Vagina (tissue), 2 donors: ENCODE data around the gene TCP11L2. TPM values are rescaled to one million over a fixed set of nuclear protein-coding genes. Genes with fewer than 3 reads are reported as not detected.
A peak's percentile ranks its signal among the peaks of the same experiment; 100 is the strongest.

ENCODE experiments used
- DNase-seq, 2 donors: peaks; one replicate each; pipeline ENCODE4 v3.0.0-alpha.2; 2017; ENCODE audit errors: extremely low spot score in 2 of 2
- H3K27ac ChIP-seq: fragments of 200-600 bp; sonication (generic); one replicate; pipeline ENCODE4 v1.5.1; 2019
- H3K27me3 ChIP-seq: fragments of 200-600 bp; sonication (generic); one replicate; pipeline ENCODE4 v1.5.1; 2019
- H3K36me3 ChIP-seq, 2 donors: fragments of 200-600 bp; sonication (generic); one replicate each; pipeline ENCODE4 v1.5.1; 2017 to 2019
- H3K4me1 ChIP-seq: fragments of 200-600 bp; sonication (generic); one replicate; pipeline ENCODE4 v1.5.1; 2019
- H3K4me3 ChIP-seq, 2 donors: fragments of 200-600 bp; sonication (generic); 1 replicate in 1 of 2; 2 replicates in 1 of 2; pipeline ENCODE4 v1.5.1; 2016 to 2019
- H3K9me3 ChIP-seq: fragments of 200-600 bp; sonication (generic); one replicate; pipeline ENCODE4 v1.5.1; 2019
- CTCF ChIP-seq, 3 experiments: fragments of 450-650 bp in 2 of 3; fragments of 200-600 bp in 1 of 3; sonication (generic) in 1 of 3; IDR thresholded peaks; one replicate each; pipeline ENCODE4 v1.5.1; 2017 to 2019; ENCODE audit warnings: antibody characterized with exemption in 3 of 3, mild to moderate bottlenecking in 2 of 3, moderate library complexity in 2 of 3
- POLR2A ChIP-seq, 2 donors: fragments of 450-650 bp; IDR thresholded peaks; one replicate each; pipeline ENCODE4 v1.6.1; 2017; ENCODE audit warnings: antibody characterized with exemption in 2 of 2, mild to moderate bottlenecking in 2 of 2, moderate library complexity in 2 of 2
- POLR2AphosphoS5 ChIP-seq, 2 donors: sonication (generic); formaldehyde crosslinking; IDR thresholded peaks; one replicate each; pipeline ENCODE4 v1.9.0; 2017; ENCODE audit warnings: antibody characterized with exemption in 2 of 2, mild to moderate bottlenecking in 2 of 2, low read depth in 1 of 2; ENCODE audit not compliant: insufficient read depth in 1 of 2
- intact Hi-C: fragments of 100-400 bp; cut with DNase I; formaldehyde crosslinking; loops from one replicate; pipeline ENCODE4 v1.15.1; 2023
- total RNA-seq: library from RNA; depleted of rRNA; stranded (reverse); fragments of >200 nt; gene quantifications from one replicate; pipeline ENCODE4 v1.2.3, GENCODE V29; 2016

TCP11L2 gene
- total RNA-seq, 1 donor from 2014 or later = 47.1 TPM

- intact Hi-C loops = no loop called here
- DNase-seq = no peak
- H3K9me3 ChIP-seq = no peaks in the 10 kb centered on the region
- H3K36me3 ChIP-seq = peaks cover 0 to 19% of the 10 kb centered on the region in 2 donors
- TF ChIP-seq POLR2AphosphoS5 (IDR thresholded peaks at IDR 0.05; ENCODE audit: insufficient read depth in 1 of 2, low read depth in 1 of 2) (no peak), CTCF (IDR thresholded peaks at IDR 0.05) (no peak), POLR2A (IDR thresholded peaks at IDR 0.05) (no peak)
- no peaks in the 10 kb centered on the region for H3K27me3 ChIP-seq
- peaks cover 59% of the 10 kb centered on the region for H3K4me1 ChIP-seq
- no peak overlapping the region for H3K27ac ChIP-seq
- H3K4me3 ChIP-seq = no peak overlapping the region
These were observed 30.0 kb downstream of the TCP11L2 start for GRCh38 chr12:106332536-106332935.

GRCh38 chr12:106333010-106333409 lies 30.5 kb downstream of the TCP11L2 start:
- peaks cover 0 to 19% of the 10 kb centered on the region in 2 donors for H3K36me3 ChIP-seq
- DNase-seq = no peak
- H3K27me3 ChIP-seq = no peaks in the 10 kb centered on the region
- H3K4me3 ChIP-seq = no peak overlapping the region
- no peak overlapping the region for H3K27ac ChIP-seq
- TF ChIP-seq POLR2AphosphoS5 (IDR thresholded peaks at IDR 0.05; ENCODE audit: insufficient read depth in 1 of 2, low read depth in 1 of 2) = no peak
- TF ChIP-seq CTCF (IDR thresholded peaks at IDR 0.05) = no peak
- no peak for TF ChIP-seq POLR2A (IDR thresholded peaks at IDR 0.05)
- intact Hi-C loops = no loop called here
- H3K9me3 ChIP-seq = no peaks in the 10 kb centered on the region
- peaks cover 60% of the 10 kb centered on the region for H3K4me1 ChIP-seq

- Histone ChIP-seq H3K36me3 (peaks cover 0 to 19% of the 10 kb centered on the region in 2 donors), H3K9me3 (no peaks in the 10 kb centered on the region), H3K4me1 (peaks cover 53% of the 10 kb centered on the region), H3K27me3 (no peaks in the 10 kb centered on the region), H3K27ac (peak overlapping the region; percentile 5), H3K4me3 (no peak overlapping the region)
- DNase-seq = no peak
- intact Hi-C loops = no loop called here
- TF ChIP-seq POLR2A (IDR thresholded peaks at IDR 0.05) (no peak), POLR2AphosphoS5 (IDR thresholded peaks at IDR 0.05; ENCODE audit: insufficient read depth in 1 of 2, low read depth in 1 of 2) (no peak), CTCF (IDR thresholded peaks at IDR 0.05) (no peak)
These were observed 31.2 kb downstream of the TCP11L2 start for GRCh38 chr12:106333756-106334155.

- Histone ChIP-seq H3K27ac (peak overlapping the region; percentile 73), H3K4me1 (peaks cover 53% of the 10 kb centered on the region), H3K9me3 (no peaks in the 10 kb centered on the region), H3K27me3 (no peaks in the 10 kb centered on the region), H3K4me3 (no peak overlapping the region), H3K36me3 (peaks cover 0 to under 1% of the 10 kb centered on the region in 2 donors)
- intact Hi-C loops = no loop called here
- no peak for DNase-seq
- TF ChIP-seq POLR2AphosphoS5 (IDR thresholded peaks at IDR 0.05; ENCODE audit: insufficient read depth in 1 of 2, low read depth in 1 of 2) = no peak
- no peak for TF ChIP-seq POLR2A (IDR thresholded peaks at IDR 0.05)
These were observed 38.7 kb downstream of the TCP11L2 start for GRCh38 chr12:106341086-106341877.

GRCh38 chr12:106342397-106343213 lies 40.1 kb downstream of the TCP11L2 start:
- intact Hi-C loops = no loop called here
- DNase-seq = peak in 1 of 2 donors; percentile 94
- peaks cover 40% of the 10 kb centered on the region for H3K4me1 ChIP-seq
- H3K9me3 ChIP-seq = no peaks in the 10 kb centered on the region
- peaks cover 0 to 4% of the 10 kb centered on the region in 2 donors for H3K36me3 ChIP-seq
- peak overlapping the region; percentile 73 for H3K27ac ChIP-seq
- no peaks in the 10 kb centered on the region for H3K27me3 ChIP-seq
- no peak for TF ChIP-seq POLR2A (IDR thresholded peaks at IDR 0.05)
- TF ChIP-seq POLR2AphosphoS5 (IDR thresholded peaks at IDR 0.05; ENCODE audit: insufficient read depth in 1 of 2, low read depth in 1 of 2) = peak; percentile 23 to 75
- no peak for TF ChIP-seq CTCF (IDR thresholded peaks at IDR 0.05)
- peak overlapping the region; percentile 9 to 25 for H3K4me3 ChIP-seq
